GM13977 (cell line): ENCODE data around the gene LDLRAD3.

Source experiments
- DNase-seq: peaks from one replicate; pipeline ENCODE4 v3.0.0; 2012; ENCODE audit warnings: low spot score
- CTCF ChIP-seq: IDR thresholded peaks from 2 replicates; pipeline ENCODE4 v1.5.1; 2012; ENCODE audit warnings: mild to moderate bottlenecking, control low read depth; ENCODE audit not compliant: insufficient read depth; ENCODE audit errors: extremely low read depth, missing control alignments
- in situ Hi-C: fragments of 300-500 bp; cut with MboI; formaldehyde crosslinking; loops from one replicate; pipeline ENCODE4 v1.12.0; 2022; ENCODE audit warnings: low sequenced_read_pairs, low pct_unique_long_range_greater_than_20kb, mixed read lengths, inconsistent platforms; ENCODE audit not compliant: unreplicated experiment

LDLRAD3 gene

GRCh38 chr11:35981581-35981980 lies 37.7 kb downstream of the LDLRAD3 start:
- in situ Hi-C loops = no loop called here
- no peak for TF ChIP-seq CTCF
- no peak for DNase-seq

GRCh38 chr11:35982061-35982460 lies 38.2 kb downstream of the LDLRAD3 start:
- TF ChIP-seq CTCF = no peak
- DNase-seq = no peak
- in situ Hi-C loops = no loop called here

- no peak for TF ChIP-seq CTCF
- in situ Hi-C loops = no loop called here
- DNase-seq = no peak
Observed at GRCh38 chr11:35983981-35984380, 40.1 kb downstream of the LDLRAD3 start.

- in situ Hi-C loops = no loop called here
- DNase-seq = no peak
- no peak for TF ChIP-seq CTCF
Observed at GRCh38 chr11:35986947-35987346, 43.1 kb downstream of the LDLRAD3 start.

DNA sequence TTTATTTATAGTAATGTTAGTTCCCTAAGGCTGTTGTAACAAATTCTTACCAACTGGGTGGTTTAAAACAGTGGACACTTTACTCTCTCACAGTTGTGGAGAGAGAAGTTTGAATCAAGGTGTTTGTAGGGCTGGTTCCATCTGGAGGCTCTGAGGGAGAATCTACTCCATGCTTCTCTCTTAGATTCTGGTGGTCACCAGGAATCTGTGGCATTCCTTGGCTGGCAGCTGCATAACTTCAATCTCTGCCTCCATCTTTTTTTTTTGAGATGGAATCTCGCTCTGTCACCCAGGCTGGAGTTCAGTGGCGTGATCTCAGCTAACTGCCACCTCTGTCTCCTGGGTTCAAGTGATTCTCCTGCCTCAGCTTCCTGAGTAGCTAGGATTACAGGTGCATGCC lies 46.3 kb downstream of the LDLRAD3 start:
- in situ Hi-C loops = no loop called here
- no peak for TF ChIP-seq CTCF
- DNase-seq = no peak

DNA sequence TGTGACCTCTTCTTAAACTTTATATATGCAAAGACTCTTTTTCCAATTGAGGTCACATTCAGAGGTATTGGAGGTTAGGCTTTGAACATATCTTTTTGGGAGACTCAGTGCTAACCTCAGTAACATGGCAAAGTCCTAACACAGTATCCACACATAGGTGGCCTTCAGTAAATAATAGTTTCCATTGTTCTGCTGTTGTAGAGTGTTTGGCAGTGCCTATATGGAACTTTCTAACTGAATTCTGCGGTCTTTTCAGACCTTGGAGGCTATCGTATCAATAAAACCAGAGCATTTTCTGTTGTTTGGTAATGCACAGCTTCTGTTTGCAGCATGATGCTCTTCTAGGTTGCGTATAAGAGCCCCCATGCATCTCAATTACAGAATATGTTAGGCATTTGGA lies 47.0 kb downstream of the LDLRAD3 start:
- TF ChIP-seq CTCF = no peak
- in situ Hi-C loops = no loop called here

DNA sequence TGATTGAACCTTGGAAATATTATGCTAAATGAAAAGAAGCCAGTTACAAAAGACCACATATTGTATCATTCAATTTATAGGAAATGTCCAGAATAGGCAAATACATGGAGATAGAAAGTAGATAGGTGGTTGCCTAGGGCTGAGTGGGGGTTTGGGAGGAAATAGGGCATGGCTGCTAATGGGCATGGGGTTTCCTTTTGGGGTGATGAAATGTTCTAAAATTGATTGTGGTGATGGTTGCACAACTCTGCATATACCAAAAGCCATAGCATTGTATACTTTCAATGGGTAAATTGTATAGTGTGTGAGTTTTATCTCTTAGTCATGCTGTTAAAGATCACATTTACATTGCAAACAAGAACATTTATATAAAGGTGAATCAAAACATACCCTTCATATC lies 48.7 kb downstream of the LDLRAD3 start:
- in situ Hi-C loops = no loop called here
- no peak for TF ChIP-seq CTCF
- DNase-seq = no peak

More for the DNA sequence above, 47.0 kb downstream of the LDLRAD3 start:
- DNase-seq = no peak
